Activated CD8-positive, alpha-beta memory T cell treated with anti-CD3 and anti-CD28 coated beads, Interleukin-2, amount 50 U/mL, for 24 hours (primary cell): ENCODE measurements around the gene BRK1.
"Not testable (repeated sequence)": the region's sequence is repeated elsewhere in the genome, so short reads cannot be mapped to it uniquely, and the experiment has no call there.

Source experiments
- DNase-seq: peaks from one replicate; pipeline ENCODE4 v3.0.0-alpha.2; 2020; ENCODE audit errors: extremely low read depth

The BRK1 gene

DNA sequence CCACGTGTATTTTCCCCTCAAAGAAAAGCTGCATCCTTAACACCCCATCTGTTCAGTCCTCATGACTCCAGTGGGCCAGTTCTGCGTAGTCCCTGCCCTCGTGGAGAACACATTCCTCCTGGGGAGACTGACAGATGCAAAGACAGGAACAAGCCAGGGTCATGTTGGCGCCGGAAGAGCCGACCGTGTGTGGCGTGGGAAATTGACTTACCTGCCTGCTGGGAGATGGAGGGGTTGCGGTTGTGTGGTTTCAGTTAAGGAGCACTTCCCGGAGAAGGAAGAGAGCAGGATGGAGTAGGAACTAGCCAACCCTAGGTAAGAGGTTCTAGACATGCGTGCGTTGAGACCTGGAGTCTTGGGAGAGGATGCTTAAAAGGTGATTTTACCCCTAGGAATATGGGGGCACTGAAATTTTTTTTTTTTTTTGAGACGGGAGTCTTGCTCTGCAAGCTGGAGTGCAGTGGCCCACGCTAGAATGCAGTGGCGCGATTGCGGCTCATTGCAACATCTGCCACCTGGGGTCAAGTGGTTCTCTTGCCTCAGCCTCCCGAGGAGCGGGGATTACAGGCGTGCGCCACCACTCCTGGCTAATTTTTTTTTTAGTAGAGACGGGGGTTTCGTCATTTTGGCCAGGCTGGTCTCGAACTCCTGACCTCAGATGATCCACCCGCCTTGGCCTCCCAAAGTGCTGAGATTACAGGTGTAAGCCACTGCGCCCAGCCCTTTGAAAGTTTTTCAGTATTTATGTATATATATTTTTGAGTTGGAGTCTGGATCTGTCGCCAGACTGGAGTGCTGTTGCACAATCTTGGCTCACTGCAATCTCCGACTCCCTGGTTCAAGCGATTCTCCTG lies 27.5 kb downstream of the BRK1 start:
- no peak for DNase-seq

- no peak for DNase-seq
Observed at GRCh38 chr3:10145685-10146084, 30.2 kb downstream of the BRK1 start.

DNA sequence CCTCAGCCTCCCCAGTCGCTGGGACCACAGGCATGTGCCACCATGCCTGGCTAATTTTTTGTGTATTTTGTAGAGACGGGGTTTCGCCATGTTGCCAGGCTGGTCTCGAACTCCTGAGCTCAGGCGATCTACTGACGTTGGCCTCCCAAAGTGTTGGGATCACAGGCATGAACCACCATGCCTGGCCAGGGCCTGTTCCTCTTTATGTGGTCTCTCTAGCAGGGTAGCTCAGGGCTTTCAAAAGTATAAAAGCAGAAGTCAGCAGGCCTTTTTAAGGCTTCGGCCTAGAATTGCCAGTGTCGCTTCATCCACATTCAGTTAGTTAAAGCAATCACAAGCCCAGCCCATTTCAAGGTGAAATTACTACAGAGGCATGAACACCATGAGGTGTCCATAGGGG lies 33.8 kb downstream of the BRK1 start:
- no peak for DNase-seq

DNA sequence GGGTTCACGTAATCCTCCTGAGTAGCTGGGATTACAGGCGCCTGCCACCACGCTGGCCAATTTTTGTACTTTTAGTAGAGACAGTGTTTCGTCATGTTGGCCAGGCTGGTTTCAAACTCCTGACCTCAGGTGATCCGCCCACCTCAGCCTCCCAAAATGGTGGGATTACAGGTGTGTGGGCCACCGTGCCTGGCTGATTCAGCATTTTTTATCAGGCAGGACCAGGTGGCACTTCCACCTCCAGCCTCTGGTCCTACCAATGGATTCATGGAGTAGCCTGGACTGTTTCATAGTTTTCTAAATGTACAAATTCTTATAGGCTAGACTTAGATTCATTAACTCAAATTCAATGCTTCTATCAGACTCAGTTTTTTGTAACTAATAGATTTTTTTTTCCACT lies 35.5 kb downstream of the BRK1 start:
- no peak for DNase-seq

GRCh38 chr3:10154335-10155122 lies 39.1 kb downstream of the BRK1 start:
- no peak for DNase-seq

DNA sequence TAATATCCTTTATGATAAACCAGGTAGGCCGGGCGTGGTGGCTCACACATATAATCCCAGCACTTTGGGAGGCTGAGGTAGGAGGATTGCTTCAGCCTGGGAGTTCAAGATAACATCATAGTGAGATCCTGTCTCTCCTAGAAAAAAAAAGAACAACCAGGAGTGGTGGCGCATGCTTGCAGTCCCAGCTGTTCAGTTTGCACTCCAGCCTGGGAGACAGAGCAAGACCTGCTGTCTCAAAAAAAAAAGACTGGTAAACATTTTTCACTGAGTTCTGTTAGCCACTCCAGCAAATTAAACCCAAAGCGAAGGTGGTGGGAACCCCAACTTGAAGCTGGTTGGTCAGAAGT lies 39.6 kb downstream of the BRK1 start:
- no peak for DNase-seq

- no peak for DNase-seq
Observed at GRCh38 chr3:10155658-10156057, 40.2 kb downstream of the BRK1 start.

DNA sequence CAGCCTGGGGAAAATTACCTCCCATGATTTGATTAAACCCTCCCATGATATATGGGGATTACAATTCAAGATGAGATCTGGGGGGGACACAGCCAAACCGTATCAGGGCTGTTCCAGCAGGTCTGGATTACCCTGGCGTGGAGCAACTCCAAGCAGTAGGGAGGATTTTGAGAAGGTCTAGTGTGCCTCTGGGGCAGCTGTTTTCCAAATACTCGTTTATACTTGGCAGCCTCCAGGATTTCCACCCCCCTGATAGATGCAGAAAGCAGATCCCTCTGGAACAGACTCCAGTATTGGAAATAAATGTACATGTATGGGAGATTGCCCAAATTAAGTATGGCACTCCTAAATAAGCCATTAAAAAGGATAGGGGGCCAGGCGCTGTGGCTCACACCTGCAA lies 41.6 kb downstream of the BRK1 start:
- no peak for DNase-seq

GRCh38 chr3:10158555-10158954 lies 43.1 kb downstream of the BRK1 start:
- DNase-seq: not testable (repeated sequence)

DNA sequence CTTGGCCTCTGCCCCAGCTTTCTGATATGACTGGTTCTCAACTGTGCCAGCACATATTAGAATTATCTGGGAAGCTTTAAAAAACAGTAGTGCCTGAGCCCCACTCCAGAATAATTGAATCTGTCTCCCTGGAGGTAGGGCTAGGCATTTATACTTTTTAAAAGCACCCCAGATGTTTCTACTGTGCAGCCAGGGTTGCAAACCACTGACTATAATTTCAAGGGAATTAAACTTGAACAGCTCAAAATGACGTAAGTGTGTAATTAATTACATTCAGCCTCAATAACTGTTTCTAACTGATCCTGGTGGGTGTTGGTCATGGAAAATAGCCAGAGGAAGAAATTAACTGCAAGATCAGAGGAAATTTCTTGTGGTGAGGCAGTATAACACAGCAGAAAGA lies 44.9 kb downstream of the BRK1 start:
- DNase-seq: no peak

GRCh38 chr3:10160925-10161324 lies 45.5 kb downstream of the BRK1 start:
- DNase-seq: no peak

GRCh38 chr3:10162185-10162584 lies 46.7 kb downstream of the BRK1 start:
- no peak for DNase-seq

DNA sequence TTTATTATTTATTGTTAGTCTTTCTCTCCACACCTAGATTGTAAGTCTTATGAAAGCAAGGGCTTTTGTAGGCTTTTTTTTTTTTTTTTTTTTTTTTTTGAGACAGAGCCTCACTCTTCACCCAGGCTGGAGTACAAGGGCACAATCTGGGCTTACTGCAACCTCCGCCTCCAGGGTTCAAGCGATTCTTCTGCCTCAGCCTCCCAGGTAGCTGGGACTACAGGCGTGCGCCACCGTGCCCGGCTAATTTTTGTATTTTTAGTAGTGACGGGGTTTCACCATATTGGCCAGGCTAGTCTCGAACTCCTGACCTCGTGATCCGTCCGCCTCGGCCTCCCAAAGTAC lies 48.7 kb downstream of the BRK1 start:
- not testable (repeated sequence) for DNase-seq

GRCh38 chr3:10164546-10165393 lies 49.3 kb downstream of the BRK1 start, which contains the start of gene IRAK2:
TSS of gene IRAK2 (plus strand) at chr3:10164919. CDS start at chr3:10164955, 36 bp downstream.
- DNase-seq: no peak

DNA sequence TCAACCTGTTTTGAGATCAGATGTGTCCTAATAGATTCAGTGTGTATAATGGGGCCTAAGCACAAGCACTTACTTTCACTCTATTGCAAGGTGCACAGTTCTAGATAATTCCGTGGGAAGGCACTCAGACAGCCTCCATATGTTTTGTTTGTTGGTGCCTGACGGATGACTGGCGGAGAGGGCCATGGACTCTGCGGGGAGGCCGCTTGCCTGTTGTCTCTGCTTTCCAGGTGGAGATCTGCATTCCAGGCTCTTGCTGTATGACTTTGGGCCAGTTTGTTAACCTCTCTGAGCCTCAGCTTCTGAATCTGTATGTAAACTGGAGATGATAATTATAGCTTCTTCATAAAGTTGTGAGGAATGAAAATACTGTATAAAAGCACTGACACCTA lies 50.7 kb downstream of the BRK1 start:
- no peak for DNase-seq

- no peak for DNase-seq
Observed at GRCh38 chr3:10169000-10169496, 53.6 kb downstream of the BRK1 start.

DNA sequence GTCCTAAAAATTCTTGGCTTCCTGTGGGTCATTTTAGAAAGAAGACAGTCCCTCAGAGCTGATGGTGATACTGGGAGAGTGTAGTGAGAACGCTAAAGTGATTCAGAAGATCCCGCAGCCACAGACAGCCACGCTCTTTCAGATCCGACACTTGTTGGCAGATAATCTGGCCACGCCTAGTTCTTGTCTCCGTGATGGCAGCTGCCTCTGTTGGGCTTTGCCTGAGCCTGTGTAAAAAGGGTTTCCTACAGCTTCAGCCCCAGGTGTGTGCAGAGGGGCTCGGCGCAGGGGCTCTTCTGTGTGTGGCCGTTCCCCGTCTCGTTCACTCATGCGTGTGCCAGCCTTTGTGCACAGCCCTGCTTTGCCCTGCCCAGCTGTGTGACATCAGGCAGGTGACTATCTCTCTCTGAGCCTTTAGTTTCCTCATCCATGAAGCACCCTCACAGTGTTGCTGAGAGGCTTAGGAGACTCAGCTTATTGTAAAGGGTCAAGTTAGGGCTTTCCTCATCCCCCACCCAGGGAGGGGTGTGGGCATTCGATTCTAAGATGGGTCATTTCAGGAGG lies 55.5 kb downstream of the BRK1 start:
- no peak for DNase-seq

- no peak for DNase-seq
Observed at GRCh38 chr3:10173095-10173925, 57.8 kb downstream of the BRK1 start.

DNA sequence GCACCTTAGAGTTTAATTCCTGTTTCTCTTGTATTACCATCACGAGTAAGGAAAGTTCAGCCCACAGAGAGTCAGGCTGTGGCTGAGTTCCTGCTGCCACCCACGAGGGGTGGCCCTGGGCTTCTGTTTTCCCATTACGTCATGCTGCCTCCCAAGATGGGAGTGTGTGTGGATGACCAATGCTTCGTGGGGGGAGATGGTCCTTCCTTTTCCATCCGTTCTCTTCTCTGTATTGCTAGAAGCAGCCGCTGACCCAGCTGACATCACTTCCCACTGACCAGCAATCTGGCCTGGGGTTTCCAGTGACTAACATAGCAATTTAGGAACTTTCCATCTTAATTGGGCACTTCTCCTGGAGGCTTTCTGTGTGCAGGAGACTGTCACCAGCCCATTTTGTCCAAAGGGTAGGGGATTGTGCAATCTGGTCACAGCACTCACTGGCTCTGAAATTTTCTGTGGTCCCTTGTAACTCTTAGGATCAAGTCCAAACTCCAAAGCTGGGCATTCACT lies 58.5 kb downstream of the BRK1 start:
- no peak for DNase-seq

- DNase-seq: not testable (repeated sequence)
Observed at GRCh38 chr3:10175334-10175733, 59.9 kb downstream of the BRK1 start.

DNA sequence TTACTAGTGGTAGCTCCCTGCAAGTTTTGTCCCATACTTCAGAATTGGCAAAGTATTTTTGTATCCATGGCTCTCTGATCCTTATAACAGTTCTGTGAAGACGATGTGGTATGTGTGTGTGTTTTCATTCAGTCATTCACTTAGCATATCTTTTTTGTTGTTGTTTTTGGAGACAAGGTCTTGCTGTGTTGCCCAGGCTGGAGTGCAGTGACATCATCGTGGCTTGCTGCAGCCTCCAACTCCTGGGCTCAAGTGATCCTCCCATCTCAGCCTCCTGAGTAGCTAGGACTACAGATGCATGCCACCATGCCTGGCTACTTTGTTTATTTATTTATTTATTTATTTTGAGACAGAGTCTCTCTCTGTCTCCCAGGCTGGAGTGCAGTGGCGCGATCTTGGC lies 60.7 kb downstream of the BRK1 start:
- not testable (repeated sequence) for DNase-seq
